Measurements from ENCODE around the gene TMEM127.

Gene TMEM127

GRCh38 chr2:96264086-96264485, 1.7 kb downstream of the TMEM127 start:
- H3K4me3 ChIP-seq (ENCODE audit: control insufficient read depth, low read depth, low read length), result peak overlapping the region; percentile 100
- DNase-seq (ENCODE audit: low read depth), result no peak
- no peak for TF ChIP-seq CTCF (IDR thresholded peaks at IDR 0.05; ENCODE audit: control insufficient read depth, insufficient read depth, low read depth, low read length, missing control alignments)

GRCh38 chr2:96262306-96262705, 3.5 kb downstream of the TMEM127 start:
- no peak overlapping the region for H3K4me3 ChIP-seq (ENCODE audit: control insufficient read depth, low read depth, low read length)
- TF ChIP-seq CTCF (IDR thresholded peaks at IDR 0.05; ENCODE audit: control insufficient read depth, insufficient read depth, low read depth, low read length, missing control alignments), result no peak
- DNase-seq (ENCODE audit: low read depth), result no peak

GRCh38 chr2:96261328-96262003, 4.3 kb downstream of the TMEM127 start:
- DNase-seq (ENCODE audit: low read depth), result no peak
- no peak for TF ChIP-seq CTCF (IDR thresholded peaks at IDR 0.05; ENCODE audit: control insufficient read depth, insufficient read depth, low read depth, low read length, missing control alignments)
- no peak overlapping the region for H3K4me3 ChIP-seq (ENCODE audit: control insufficient read depth, low read depth, low read length)

GRCh38 chr2:96260387-96261260, 5.2 kb downstream of the TMEM127 start:
- H3K4me3 ChIP-seq (ENCODE audit: control insufficient read depth, low read depth, low read length), result no peak overlapping the region
- peak; percentile 64 for DNase-seq (ENCODE audit: low read depth)
- peak; percentile 40 for TF ChIP-seq CTCF (IDR thresholded peaks at IDR 0.05; ENCODE audit: control insufficient read depth, insufficient read depth, low read depth, low read length, missing control alignments)

- H3K4me3 ChIP-seq (ENCODE audit: control insufficient read depth, low read depth, low read length), result no peak overlapping the region
These were observed 6.3 kb downstream of the TMEM127 start for GRCh38 chr2:96259497-96259921.

More at GRCh38 chr2:96259497-96259921, 6.3 kb downstream of the TMEM127 start:
- TF ChIP-seq CTCF (IDR thresholded peaks at IDR 0.05; ENCODE audit: control insufficient read depth, insufficient read depth, low read depth, low read length, missing control alignments), result no peak
- no peak for DNase-seq (ENCODE audit: low read depth)

Data from AG09309 (cell line).